Measurements from ENCODE around the gene SLC17A9. TPM values are rescaled to one million over a fixed set of nuclear protein-coding genes. Genes with fewer than 3 reads are reported as not detected.

The SLC17A9 gene
- total and polyA plus RNA-seq, 2 experiments from 2014 or later, result 32.0 to 39.3 TPM

DNA sequence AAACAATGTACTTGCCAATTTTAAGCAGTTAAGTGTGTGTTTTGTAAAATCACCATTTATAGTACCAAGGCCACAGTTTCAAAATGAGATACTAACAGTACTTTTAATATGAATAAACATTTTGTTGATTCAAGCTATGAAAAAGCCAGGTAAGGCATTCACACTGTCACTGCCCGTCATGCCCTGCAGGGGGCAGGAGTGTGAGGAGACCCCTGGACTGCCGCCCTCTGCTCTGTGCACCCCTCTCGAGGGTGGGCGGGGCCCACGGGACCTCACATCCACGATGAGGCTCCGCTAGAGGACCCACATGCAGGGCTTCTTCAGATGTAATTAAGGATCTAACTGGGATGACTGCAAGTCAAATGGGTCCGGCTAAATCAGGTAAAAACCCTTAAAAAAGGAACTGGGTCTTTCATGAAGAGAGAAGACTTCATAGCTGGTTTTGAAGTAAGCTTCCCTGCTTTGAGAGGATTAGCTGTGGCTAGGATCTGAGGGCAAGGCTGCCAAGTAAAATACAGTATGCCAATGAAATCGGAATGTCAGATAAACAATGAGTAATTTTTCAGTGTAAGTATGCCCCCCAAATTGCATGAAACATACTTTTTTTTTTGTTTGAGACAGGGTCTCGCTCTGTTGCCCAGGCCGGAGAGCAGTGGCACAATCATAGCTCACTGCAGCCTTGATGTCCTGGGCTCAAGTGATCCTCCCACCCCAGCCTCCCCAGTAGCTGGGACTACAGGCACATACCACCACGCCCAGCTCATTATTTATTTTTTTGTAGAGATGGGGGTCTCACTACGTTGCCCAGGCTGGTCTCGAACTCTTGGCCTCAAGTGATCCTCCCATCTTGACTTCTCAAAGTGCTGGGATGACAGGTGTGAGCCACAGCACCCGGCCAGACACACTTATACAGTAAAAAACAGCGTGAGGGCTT lies 44.9 kb upstream of the SLC17A9 start:
- DNase-seq (ENCODE audit: low spot score) (peak; percentile 68), ATAC-seq (peak; percentile 90)
- Histone ChIP-seq H3K4me3 (no peak overlapping the region), H3K4me2 (no peak overlapping the region), H2AFZ (no peak overlapping the region), H3K9me2 (ENCODE audit: insufficient read depth) (no peaks in the 10 kb centered on the region), H3K79me2 (replicated peaks; ENCODE audit: insufficient read depth) (peaks cover 83% of the 10 kb centered on the region), H3K27me3 (ENCODE audit: insufficient read depth) (no peaks in the 10 kb centered on the region), H3K27ac (ENCODE audit: low read depth) (peak overlapping the region; percentile 84), H3K36me3 (ENCODE audit: insufficient read depth) (peaks cover 96% of the 10 kb centered on the region), H3F3A (replicated peaks; ENCODE audit: low read depth) (peaks cover 91% of the 10 kb centered on the region), H3K4me1 (ENCODE audit: insufficient read depth) (peaks cover 4% of the 10 kb centered on the region; the same call in 1 of the 2 replicates), H4K20me1 (replicated peaks; ENCODE audit: insufficient read depth) (peaks cover 81% of the 10 kb centered on the region)
- Mint-ChIP-seq H3K36me3 (ENCODE audit: low read depth) (peaks cover 95% of the 10 kb centered on the region), H3K9me3 (no peaks in the 10 kb centered on the region), H3K27me3 (ENCODE audit: insufficient read depth, low read depth, poor library complexity) (peaks cover 11% of the 10 kb centered on the region), H3K4me3 (no peak overlapping the region; the same call in 2 of the 3 replicates), H3K4me1 (no peaks in the 10 kb centered on the region; the same call in 1 of the 3 replicates), H3K27ac (peak overlapping the region; percentile 33; the same call in 1 of the 2 replicates)
- TF ChIP-seq, protein P1, sequence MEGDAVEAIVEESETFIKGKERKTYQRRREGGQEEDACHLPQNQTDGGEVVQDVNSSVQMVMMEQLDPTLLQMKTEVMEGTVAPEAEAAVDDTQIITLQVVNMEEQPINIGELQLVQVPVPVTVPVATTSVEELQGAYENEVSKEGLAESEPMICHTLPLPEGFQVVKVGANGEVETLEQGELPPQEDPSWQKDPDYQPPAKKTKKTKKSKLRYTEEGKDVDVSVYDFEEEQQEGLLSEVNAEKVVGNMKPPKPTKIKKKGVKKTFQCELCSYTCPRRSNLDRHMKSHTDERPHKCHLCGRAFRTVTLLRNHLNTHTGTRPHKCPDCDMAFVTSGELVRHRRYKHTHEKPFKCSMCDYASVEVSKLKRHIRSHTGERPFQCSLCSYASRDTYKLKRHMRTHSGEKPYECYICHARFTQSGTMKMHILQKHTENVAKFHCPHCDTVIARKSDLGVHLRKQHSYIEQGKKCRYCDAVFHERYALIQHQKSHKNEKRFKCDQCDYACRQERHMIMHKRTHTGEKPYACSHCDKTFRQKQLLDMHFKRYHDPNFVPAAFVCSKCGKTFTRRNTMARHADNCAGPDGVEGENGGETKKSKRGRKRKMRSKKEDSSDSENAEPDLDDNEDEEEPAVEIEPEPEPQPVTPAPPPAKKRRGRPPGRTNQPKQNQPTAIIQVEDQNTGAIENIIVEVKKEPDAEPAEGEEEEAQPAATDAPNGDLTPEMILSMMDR (conservative IDR thresholded peaks at IDR 0.05; ENCODE audit: low read depth in 2 of 2), result peak; percentile 66 to 72
- no peak for TF ChIP-seq EZH2phosphoT487 (IDR thresholded peaks at IDR 0.05; ENCODE audit: unreplicated experiment)
- TF ChIP-seq, protein P2, sequence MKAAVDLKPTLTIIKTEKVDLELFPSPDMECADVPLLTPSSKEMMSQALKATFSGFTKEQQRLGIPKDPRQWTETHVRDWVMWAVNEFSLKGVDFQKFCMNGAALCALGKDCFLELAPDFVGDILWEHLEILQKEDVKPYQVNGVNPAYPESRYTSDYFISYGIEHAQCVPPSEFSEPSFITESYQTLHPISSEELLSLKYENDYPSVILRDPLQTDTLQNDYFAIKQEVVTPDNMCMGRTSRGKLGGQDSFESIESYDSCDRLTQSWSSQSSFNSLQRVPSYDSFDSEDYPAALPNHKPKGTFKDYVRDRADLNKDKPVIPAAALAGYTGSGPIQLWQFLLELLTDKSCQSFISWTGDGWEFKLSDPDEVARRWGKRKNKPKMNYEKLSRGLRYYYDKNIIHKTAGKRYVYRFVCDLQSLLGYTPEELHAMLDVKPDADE (IDR thresholded peaks at IDR 0.05), result no peak
- TF ChIP-seq EZH2 (IDR thresholded peaks at IDR 0.05; ENCODE audit: low read depth, unreplicated experiment), result no peak

DNA sequence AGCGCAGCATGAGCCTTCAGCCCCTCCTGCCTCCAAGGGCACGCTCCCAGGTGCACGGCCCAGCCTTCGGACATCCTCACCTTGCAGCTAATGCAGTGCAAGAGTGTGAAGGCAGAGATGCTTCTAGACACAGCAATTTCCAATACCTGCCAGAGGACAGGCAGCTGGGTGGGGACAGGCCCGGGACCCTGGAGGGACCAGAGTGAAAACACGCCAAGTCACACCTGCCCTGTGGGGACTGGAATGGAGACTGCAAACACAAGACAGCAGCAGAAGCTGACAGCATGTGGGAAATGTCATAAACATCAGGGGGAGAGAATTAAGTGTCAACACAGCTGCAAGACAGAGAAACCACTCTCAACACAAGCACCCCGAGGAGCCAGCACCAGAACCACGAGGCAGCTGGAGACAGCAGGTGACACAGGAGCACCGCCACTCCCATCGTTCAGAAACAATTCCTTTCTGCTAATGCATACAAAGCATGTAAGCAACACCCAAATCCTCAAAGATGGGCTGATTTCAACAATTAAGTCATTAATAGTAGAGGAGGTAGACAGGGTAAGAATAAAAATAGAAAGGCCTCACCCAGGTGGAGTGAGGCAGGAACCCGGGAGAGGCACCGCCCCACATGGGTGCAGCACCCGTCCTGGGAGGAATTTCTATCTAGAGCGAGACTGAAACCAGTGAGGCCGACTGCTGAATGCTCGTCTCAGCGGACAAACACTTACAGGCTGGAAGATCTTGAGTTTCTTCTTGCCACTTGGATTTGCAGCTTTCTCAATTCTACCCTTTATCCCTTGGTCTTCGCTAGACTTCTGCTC lies 43.3 kb upstream of the SLC17A9 start:
- Mint-ChIP-seq H3K27ac (peak overlapping the region; percentile 57), H3K36me3 (ENCODE audit: low read depth) (peaks cover 92% of the 10 kb centered on the region)

More for the DNA sequence above, 43.3 kb upstream of the SLC17A9 start:
- H3K9me3 Mint-ChIP-seq, result no peaks in the 10 kb centered on the region
- DNase-seq (ENCODE audit: low spot score) (no peak), ATAC-seq (no peak)
- Histone ChIP-seq H3K36me3 (ENCODE audit: insufficient read depth) (peaks cover 87% of the 10 kb centered on the region), H3K79me2 (replicated peaks; ENCODE audit: insufficient read depth) (peaks cover 95% of the 10 kb centered on the region), H3F3A (replicated peaks; ENCODE audit: low read depth) (peaks cover 87% of the 10 kb centered on the region), H3K27me3 (ENCODE audit: insufficient read depth) (no peaks in the 10 kb centered on the region), H2AFZ (no peak overlapping the region), H3K4me1 (ENCODE audit: insufficient read depth) (peaks cover 14% of the 10 kb centered on the region), H3K4me2 (no peak overlapping the region), H3K27ac (ENCODE audit: low read depth) (peak overlapping the region; percentile 59), H3K4me3 (no peak overlapping the region), H4K20me1 (replicated peaks; ENCODE audit: insufficient read depth) (peaks cover 81% of the 10 kb centered on the region), H3K9me2 (ENCODE audit: insufficient read depth) (no peaks in the 10 kb centered on the region)
- H3K4me1 Mint-ChIP-seq, result peaks cover 7% of the 10 kb centered on the region
- H3K4me3 Mint-ChIP-seq, result no peak overlapping the region
- no peak for TF ChIP-seq NANOG (IDR thresholded peaks at IDR 0.05; ENCODE audit: borderline replicate concordance)
- TF ChIP-seq, protein P2 (IDR thresholded peaks at IDR 0.05), result no peak
- TF ChIP-seq CREB1 (CRISPR knock-in tag; IDR thresholded peaks at IDR 0.05; ENCODE audit: low read depth), result no peak
- TF ChIP-seq, protein P3, sequence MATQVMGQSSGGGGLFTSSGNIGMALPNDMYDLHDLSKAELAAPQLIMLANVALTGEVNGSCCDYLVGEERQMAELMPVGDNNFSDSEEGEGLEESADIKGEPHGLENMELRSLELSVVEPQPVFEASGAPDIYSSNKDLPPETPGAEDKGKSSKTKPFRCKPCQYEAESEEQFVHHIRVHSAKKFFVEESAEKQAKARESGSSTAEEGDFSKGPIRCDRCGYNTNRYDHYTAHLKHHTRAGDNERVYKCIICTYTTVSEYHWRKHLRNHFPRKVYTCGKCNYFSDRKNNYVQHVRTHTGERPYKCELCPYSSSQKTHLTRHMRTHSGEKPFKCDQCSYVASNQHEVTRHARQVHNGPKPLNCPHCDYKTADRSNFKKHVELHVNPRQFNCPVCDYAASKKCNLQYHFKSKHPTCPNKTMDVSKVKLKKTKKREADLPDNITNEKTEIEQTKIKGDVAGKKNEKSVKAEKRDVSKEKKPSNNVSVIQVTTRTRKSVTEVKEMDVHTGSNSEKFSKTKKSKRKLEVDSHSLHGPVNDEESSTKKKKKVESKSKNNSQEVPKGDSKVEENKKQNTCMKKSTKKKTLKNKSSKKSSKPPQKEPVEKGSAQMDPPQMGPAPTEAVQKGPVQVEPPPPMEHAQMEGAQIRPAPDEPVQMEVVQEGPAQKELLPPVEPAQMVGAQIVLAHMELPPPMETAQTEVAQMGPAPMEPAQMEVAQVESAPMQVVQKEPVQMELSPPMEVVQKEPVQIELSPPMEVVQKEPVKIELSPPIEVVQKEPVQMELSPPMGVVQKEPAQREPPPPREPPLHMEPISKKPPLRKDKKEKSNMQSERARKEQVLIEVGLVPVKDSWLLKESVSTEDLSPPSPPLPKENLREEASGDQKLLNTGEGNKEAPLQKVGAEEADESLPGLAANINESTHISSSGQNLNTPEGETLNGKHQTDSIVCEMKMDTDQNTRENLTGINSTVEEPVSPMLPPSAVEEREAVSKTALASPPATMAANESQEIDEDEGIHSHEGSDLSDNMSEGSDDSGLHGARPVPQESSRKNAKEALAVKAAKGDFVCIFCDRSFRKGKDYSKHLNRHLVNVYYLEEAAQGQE (IDR thresholded peaks at IDR 0.05; ENCODE audit: unreplicated experiment), result no peak
- TF ChIP-seq, protein P1 (conservative IDR thresholded peaks at IDR 0.05; ENCODE audit: low read depth in 2 of 2), result no peak
- TF ChIP-seq EZH2 (IDR thresholded peaks at IDR 0.05; ENCODE audit: low read depth, unreplicated experiment), result no peak
- no peak for TF ChIP-seq EZH2phosphoT487 (IDR thresholded peaks at IDR 0.05; ENCODE audit: unreplicated experiment)
- H3K27me3 Mint-ChIP-seq (ENCODE audit: insufficient read depth, low read depth, poor library complexity), result peaks cover 9% of the 10 kb centered on the region
